Sigmoid colon (tissue), 3 donors: Measurements from ENCODE around the gene OR56A1.

ENCODE experiments used
- CTCF ChIP-seq, 4 experiments: fragments of 450-650 bp in 3 of 4; fragments of 200-600 bp in 1 of 4; IDR thresholded peaks; one replicate each; pipeline ENCODE4 v1.5.1; 2016 to 2019; ENCODE audit warnings: antibody characterized with exemption in 4 of 4, mild to moderate bottlenecking in 3 of 4, moderate library complexity in 2 of 4
- POLR2A ChIP-seq, 2 donors: fragments of 450-650 bp; IDR thresholded peaks; one replicate each; pipeline ENCODE4 v1.6.1; 2016; ENCODE audit warnings: antibody characterized with exemption in 2 of 2, mild to moderate bottlenecking in 2 of 2, moderate library complexity in 2 of 2

- TF ChIP-seq CTCF (IDR thresholded peaks at IDR 0.05) (no peak), POLR2A (IDR thresholded peaks at IDR 0.05) (no peak)
Measured at GRCh38 chr11:6062691-6063358, 32.3 kb upstream of the OR56A1 start.
